ENCODE results near the gene TCAIM. TPM values are rescaled to one million over a fixed set of nuclear protein-coding genes. Genes with fewer than 3 reads are reported as not detected.
"Not testable (repeated sequence)": the region's sequence is repeated elsewhere in the genome, so short reads cannot be mapped to it uniquely, and the experiment has no call there.

Gene TCAIM
- total RNA-seq, 1 experiment from 2014 or later: 22.4 TPM

DNA sequence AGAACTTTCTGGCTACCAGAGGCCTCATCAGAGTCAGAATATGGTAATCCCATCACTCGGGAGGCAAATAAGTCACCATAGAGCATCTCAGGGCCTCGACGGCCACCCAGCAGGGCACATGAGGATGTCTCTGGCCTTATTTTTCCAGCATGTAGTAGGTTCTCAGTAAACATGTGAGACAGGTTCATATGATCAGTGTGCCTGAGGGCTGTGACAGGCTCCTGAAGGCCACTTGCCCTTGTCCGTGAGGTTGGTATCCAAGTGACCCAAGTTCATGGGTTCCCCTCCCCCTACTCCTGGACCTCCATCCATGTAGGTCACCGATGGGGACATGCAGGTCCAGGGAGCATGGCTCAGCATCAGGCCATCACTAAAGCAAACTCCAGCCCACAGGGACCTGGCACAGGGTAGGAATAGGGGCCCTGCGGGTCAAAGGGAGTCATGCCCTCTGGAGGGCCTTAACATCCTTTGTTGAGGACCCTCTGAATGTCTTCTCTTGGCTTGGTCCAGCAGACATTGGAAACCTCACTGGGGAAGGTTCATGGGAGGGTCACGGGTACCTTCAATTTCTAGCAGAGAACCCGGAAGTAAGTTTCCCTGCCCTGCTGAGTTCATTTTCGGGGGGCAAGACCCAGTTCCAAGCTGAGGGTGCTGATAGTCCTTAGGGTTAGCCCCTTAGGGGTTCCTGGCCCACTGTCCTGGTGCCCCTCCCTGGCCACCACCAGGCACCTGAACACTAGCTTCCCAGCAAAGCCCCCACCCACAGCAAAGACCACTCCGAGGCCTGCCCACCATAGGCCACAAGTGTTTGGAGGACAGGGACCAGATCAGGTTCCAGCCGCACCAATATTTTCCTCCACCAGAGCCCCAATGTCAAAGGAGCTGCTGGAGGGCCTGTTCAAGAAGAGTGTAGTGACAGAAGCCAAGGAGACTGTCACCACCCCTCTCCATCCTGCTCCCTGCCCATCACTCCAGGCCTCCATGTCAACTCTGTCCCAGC, 77.8 kb downstream of the TCAIM start:
- DNase-seq: no peak
- H3K27me3 ChIP-seq (ENCODE audit: control insufficient read depth, insufficient read depth, low read length): no peaks in the 10 kb centered on the region
- no peaks in the 10 kb centered on the region for H3K36me3 ChIP-seq (replicated peaks; ENCODE audit: control insufficient read depth, insufficient read depth, low read length)

DNA sequence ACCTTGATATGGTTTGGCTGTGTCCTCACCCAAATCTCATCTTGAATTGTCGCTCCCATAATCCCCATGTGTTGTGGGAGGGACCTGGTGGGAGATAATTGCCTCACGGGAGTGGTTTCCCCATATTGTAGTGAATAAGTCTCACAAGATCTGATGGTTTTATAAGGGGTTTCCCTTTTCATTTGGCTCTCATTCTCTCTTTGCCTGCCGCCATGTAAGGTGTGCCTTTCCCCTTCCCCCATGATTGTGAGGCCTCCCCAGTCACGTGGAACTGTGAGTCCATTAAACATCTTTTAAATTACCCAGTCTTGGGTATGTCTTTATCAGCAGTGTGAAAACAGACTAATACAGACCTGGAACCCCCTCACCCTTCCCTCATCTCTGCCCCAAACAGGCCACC, 79.6 kb downstream of the TCAIM start:
- not testable (repeated sequence) for H3K36me3 ChIP-seq (replicated peaks; ENCODE audit: control insufficient read depth, insufficient read depth, low read length); H3K4me3 ChIP-seq (ENCODE audit: insufficient read depth, low read depth, low read length); H3K27me3 ChIP-seq (ENCODE audit: control insufficient read depth, insufficient read depth, low read length); DNase-seq

More for the DNA sequence above, 77.8 kb downstream of the TCAIM start:
- no peak overlapping the region for H3K4me3 ChIP-seq (ENCODE audit: insufficient read depth, low read depth, low read length)

DNA sequence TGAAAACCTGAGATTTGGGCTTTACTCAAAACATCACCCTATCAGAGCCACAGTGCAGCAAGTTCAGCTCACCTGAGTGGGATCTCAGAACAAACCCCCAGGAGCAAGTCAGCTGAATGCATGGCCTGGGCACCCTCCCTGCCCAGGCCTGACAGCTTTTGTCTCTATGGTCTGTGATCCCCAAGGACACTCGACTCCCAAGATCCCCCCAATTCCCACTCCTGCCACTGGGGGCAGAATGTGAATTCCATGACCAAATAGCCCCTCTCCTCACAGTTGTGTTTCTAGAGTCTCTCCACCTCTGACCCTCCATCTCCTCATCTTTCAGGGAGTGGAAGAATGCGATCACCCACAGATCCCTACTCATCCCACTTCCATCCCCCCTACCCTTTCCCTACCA, 80.0 kb downstream of the TCAIM start:
- no peaks in the 10 kb centered on the region for H3K27me3 ChIP-seq (ENCODE audit: control insufficient read depth, insufficient read depth, low read length)
- DNase-seq: peak; percentile 83
- H3K4me3 ChIP-seq (ENCODE audit: insufficient read depth, low read depth, low read length): no peak overlapping the region
- no peaks in the 10 kb centered on the region for H3K36me3 ChIP-seq (replicated peaks; ENCODE audit: control insufficient read depth, insufficient read depth, low read length)

DNA sequence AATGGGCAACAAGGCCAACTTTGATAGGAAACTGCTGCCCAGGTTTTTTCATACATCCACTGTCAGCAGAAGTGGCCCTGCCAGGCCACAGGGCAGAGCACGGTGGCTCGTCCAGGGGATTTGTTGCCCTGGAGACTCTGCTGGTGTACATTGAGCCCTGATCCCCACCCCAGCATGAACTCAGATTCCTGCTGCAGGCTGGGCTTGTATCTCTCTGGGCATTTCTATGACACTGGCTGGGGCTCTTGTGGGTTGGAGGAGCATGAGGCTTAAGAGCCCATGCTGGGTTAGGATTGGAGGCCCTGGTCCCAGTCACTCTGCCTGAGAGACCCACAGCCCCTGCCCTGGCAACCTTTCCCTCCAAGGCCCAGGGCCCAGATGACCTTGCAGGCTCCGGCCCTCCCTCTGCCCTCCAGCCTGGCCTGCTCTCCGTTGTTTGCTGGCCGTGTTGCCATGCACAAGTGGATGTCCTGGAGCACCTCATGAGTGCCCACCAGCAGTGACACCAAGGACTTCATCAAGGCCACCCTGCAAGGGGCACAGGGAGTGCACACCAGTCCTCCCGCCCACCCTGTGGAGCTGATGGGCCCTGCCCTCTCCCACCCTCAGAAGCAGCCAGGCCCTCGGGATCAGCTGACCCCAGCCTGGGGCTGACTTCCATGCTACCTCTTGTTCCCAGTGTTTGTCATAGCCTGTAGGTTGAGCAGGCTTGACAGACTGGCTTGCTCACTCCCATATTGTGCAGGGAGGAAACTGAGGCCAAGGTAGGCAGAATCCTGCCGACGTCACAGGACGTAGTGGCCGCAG, 80.8 kb downstream of the TCAIM start:
- no peak for DNase-seq

DNA sequence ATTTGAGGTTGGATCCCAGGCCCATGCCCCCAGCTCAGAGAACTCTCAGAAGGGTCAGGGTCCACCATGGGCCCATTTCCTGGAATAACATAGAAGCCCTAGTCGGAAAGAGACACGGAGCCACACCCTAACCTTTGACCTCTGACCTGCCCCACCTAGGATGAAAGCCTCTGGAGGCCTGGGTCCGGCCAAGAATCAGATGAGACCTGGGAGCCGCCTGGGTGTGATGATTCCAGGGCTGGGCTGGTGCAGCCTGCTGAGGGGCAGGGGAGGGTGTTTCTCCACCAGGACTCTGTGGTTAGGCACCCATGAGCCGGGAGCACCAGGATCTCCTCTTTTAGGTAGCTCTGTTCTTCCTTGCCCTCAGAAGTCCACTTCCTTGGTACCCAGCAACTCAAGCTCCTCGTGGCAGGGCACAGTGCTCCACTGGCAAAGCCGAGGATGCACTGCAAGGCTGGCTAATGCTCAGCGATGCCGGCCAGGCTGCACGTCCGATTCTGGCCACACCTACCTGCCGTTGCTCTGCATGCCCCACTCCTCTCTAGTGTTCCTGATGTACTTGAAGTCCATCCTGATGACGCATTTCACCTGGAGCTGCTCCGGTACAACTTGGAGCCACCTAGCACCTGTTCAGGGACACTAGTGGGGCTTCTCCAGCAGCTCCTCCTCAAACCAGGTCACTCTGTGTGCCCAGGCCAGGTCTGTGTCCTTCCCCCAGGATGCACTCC, 81.5 kb downstream of the TCAIM start:
- DNase-seq: no peak
- H3K36me3 ChIP-seq (replicated peaks; ENCODE audit: control insufficient read depth, insufficient read depth, low read length): no peaks in the 10 kb centered on the region
- no peaks in the 10 kb centered on the region for H3K27me3 ChIP-seq (ENCODE audit: control insufficient read depth, insufficient read depth, low read length)
- H3K4me3 ChIP-seq (ENCODE audit: insufficient read depth, low read depth, low read length): no peak overlapping the region

More for the DNA sequence above, 80.8 kb downstream of the TCAIM start:
- Histone ChIP-seq H3K4me3 (ENCODE audit: insufficient read depth, low read depth, low read length) (no peak overlapping the region), H3K27me3 (ENCODE audit: control insufficient read depth, insufficient read depth, low read length) (no peaks in the 10 kb centered on the region), H3K36me3 (replicated peaks; ENCODE audit: control insufficient read depth, insufficient read depth, low read length) (no peaks in the 10 kb centered on the region)

DNA sequence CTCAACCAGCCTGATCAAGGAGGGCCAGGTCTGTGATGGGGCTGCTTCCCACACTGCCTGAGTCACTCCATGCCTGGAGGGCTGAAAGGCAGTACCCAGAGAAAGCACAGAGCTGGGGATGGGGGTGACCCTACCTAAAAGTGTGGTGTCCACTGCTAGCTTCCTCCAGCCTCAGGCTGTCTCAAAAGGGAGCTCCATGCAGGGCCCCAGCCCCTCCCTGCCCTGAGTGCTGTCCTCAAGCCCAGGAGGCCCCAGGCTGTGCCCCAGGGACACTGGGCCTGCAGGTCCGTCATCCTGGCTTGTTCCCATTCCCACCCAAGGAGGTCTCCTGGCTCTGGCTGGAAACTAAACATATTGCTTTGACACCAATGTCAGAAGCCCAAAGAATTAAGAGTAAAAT, 82.1 kb downstream of the TCAIM start:
- Histone ChIP-seq H3K4me3 (ENCODE audit: insufficient read depth, low read depth, low read length) (no peak overlapping the region), H3K27me3 (ENCODE audit: control insufficient read depth, insufficient read depth, low read length) (no peaks in the 10 kb centered on the region), H3K36me3 (replicated peaks; ENCODE audit: control insufficient read depth, insufficient read depth, low read length) (no peaks in the 10 kb centered on the region)
- DNase-seq: no peak

DNA sequence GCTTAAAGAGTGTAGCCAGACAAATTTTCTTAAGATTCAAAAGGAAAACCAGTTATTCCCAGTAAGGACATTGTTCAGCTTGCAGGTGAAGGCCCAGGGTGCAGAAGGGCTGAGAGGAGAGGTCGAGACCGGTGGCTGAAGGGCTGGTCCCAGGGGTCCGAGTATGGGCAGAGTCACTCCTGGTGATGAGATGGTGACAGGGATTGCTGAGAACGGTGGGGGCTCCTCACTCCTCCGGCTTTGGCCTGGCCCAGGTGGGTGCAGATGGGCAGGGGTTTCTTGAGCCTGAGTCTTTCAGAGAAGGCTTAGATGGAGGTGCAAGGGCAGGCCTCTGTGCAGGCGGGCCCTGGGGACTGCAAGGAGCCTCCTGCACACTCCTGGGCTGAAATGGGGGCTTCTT, 82.7 kb downstream of the TCAIM start:
- no peak for DNase-seq
- Histone ChIP-seq H3K27me3 (ENCODE audit: control insufficient read depth, insufficient read depth, low read length) (no peaks in the 10 kb centered on the region), H3K36me3 (replicated peaks; ENCODE audit: control insufficient read depth, insufficient read depth, low read length) (no peaks in the 10 kb centered on the region), H3K4me3 (ENCODE audit: insufficient read depth, low read depth, low read length) (no peak overlapping the region)

DNA sequence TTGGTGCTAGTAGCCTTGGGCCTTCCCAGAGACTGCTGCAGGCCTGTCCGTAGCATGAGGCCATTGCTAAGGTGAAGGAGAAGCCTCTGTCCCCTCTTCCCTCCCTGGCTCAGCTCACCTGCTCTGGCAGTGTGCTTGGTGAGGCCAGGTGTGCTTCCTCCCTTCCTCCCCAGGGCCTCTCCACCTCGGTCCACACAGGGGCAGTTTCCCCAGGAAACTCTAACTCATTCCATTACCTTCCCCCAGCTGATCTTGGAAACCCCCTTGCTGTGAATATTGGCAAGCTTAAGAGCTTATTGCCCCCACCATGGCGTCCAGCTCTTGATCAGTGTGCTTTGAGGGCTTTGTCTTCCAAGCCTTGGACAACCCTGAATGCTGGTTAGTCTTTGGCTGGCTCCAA, 86.2 kb downstream of the TCAIM start:
- H3K4me3 ChIP-seq (ENCODE audit: insufficient read depth, low read depth, low read length): no peak overlapping the region
- no peak for DNase-seq

DNA sequence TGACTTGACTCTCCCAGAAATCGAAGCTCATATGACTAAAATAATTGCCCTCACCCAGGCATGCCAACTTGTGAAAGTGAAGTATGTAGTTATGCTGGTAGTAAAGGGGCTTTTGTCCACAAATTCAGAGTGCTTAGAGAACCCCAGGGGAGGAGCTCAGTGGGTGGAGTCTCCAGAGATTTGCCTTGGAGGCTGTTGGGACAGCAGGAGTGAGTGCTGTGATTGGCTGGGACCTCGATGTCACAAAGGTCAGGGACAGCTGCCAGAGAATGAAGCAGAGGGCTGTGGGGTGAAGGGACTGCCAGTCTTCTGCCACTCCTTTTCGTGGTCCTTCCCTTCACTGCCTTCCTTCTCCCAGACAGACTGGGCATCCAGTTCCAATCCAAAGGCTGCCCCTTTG, 89.1 kb downstream of the TCAIM start:
- no peak overlapping the region for H3K4me3 ChIP-seq (ENCODE audit: insufficient read depth, low read depth, low read length)
- H3K27me3 ChIP-seq (ENCODE audit: control insufficient read depth, insufficient read depth, low read length): no peaks in the 10 kb centered on the region
- DNase-seq: peak; percentile 67
- H3K36me3 ChIP-seq (replicated peaks; ENCODE audit: control insufficient read depth, insufficient read depth, low read length): no peaks in the 10 kb centered on the region

More for the DNA sequence above, 86.2 kb downstream of the TCAIM start:
- Histone ChIP-seq H3K27me3 (ENCODE audit: control insufficient read depth, insufficient read depth, low read length) (no peaks in the 10 kb centered on the region), H3K36me3 (replicated peaks; ENCODE audit: control insufficient read depth, insufficient read depth, low read length) (no peaks in the 10 kb centered on the region)

DNA sequence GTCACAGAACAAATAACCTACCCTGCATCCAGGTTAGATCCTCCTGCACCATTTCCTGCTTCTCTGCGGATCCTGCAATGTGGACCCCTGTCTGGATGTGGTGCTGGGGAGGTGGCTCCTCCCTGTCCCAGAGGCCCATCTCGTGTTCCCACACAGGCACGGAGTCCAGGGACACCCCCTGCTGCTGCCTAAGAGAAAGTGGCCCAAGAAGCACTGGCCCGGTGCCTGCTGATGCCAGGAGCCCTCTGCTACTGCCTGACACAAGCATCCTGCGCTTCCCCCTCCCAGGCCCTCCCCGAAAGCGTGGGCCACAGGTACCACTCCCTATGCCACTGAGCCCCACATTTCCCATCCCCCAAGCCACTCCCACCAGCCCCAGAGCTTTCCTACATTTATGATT, 90.3 kb downstream of the TCAIM start:
- no peak overlapping the region for H3K4me3 ChIP-seq (ENCODE audit: insufficient read depth, low read depth, low read length)
- H3K36me3 ChIP-seq (replicated peaks; ENCODE audit: control insufficient read depth, insufficient read depth, low read length): no peaks in the 10 kb centered on the region
- no peaks in the 10 kb centered on the region for H3K27me3 ChIP-seq (ENCODE audit: control insufficient read depth, insufficient read depth, low read length)
- no peak for DNase-seq

DNA sequence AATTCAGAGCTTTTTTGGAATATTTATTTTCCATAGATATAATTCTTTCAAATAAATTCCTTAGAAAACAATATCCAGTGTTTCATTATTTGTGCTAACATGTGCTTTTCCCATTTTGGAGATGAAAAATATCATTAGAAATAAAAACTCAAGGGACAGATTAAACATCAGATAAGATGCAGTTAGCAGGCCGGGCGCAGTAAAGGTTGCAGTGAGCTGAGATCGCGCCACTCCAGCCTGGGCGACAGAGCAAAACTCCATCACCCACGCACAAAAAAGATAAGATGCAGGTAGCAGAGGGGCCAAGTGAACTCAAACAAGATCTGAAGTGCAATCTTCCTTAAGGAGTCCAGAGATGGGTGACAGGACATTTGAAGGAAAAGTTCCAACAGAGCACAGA, 90.9 kb downstream of the TCAIM start:
- Histone ChIP-seq H3K4me3 (ENCODE audit: insufficient read depth, low read depth, low read length) (no peak overlapping the region), H3K27me3 (ENCODE audit: control insufficient read depth, insufficient read depth, low read length) (no peaks in the 10 kb centered on the region), H3K36me3 (replicated peaks; ENCODE audit: control insufficient read depth, insufficient read depth, low read length) (no peaks in the 10 kb centered on the region)
- no peak for DNase-seq

DNA sequence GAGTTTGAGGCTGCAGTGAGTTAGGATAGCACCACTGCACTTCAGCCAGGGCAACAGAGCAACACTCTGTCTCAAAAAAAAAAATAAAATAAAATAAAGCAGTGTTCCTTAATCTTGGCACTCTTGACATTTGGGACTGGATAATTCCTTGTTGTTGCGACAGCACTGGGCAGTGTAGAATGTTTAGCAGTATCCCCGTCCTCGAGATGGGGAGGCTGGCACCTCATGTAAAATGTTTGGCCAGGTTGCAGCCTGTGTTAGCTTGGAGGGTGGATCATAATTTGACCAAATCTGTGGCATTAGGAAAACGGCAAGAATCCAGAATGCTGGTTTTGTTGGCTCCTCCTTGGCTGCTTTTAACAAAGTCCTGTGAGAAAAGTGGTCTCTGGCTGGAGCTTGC, 91.9 kb downstream of the TCAIM start:
- H3K36me3 ChIP-seq (replicated peaks; ENCODE audit: control insufficient read depth, insufficient read depth, low read length): no peaks in the 10 kb centered on the region
- no peak for DNase-seq
- no peak overlapping the region for H3K4me3 ChIP-seq (ENCODE audit: insufficient read depth, low read depth, low read length)
- H3K27me3 ChIP-seq (ENCODE audit: control insufficient read depth, insufficient read depth, low read length): no peaks in the 10 kb centered on the region

DNA sequence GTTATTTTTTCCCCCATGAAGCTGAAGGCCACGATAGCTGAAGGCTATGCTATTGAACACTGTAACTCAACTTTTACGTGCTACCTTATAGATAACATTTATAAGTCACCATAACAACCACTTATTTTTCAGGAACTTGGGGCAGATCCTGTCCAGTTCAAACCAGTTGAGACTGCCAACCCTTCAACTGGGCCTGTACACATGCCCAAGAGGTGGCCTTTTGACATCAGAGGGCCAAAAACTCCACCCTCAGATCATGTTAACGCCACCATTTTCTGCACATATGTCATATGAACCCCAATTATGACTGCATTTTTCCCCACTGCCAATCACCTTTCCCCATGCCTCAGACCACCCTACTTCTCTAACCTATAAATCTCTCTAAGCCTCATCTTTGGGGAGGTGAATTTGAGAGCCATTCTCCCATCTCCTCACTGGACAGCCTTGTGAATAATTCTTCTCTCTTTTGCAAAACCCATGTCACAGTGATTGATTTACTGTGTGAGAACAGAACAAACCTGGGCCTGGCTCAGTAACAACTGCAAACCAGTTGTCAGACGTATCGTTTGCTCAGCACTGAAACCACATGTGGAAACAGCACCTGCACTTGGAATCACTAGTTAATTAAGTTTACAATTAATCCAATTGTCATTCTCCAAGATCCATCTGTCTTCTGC, 96.4 kb downstream of the TCAIM start:
- H3K27me3 ChIP-seq (ENCODE audit: control insufficient read depth, insufficient read depth, low read length): no peaks in the 10 kb centered on the region
- no peak overlapping the region for H3K4me3 ChIP-seq (ENCODE audit: insufficient read depth, low read depth, low read length)
- no peaks in the 10 kb centered on the region; the same call in 1 of the 2 replicates for H3K36me3 ChIP-seq (replicated peaks; ENCODE audit: control insufficient read depth, insufficient read depth, low read length)
- DNase-seq: no peak

DNA sequence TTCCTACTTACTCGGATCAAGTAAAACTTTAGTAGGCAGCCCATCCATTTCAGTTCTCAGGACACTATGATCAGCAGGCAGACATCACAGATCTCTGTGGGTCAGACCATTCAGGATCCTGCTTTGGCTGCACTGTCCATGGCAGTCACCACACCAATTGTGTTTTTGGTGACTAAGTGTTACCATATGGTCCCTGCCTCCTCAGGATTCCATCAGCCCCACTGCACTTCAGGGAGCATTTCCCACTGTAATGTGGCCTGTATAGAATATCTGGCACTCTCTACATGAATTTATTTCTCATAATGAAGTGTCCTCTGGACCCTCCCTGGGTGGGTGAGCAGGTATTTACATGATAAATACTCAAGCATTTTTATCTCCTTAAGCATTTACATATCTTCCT, 97.6 kb downstream of the TCAIM start:
- Histone ChIP-seq H3K4me3 (ENCODE audit: insufficient read depth, low read depth, low read length) (no peak overlapping the region), H3K36me3 (replicated peaks; ENCODE audit: control insufficient read depth, insufficient read depth, low read length) (no peaks in the 10 kb centered on the region; the same call in 1 of the 2 replicates), H3K27me3 (ENCODE audit: control insufficient read depth, insufficient read depth, low read length) (no peaks in the 10 kb centered on the region)
- DNase-seq: no peak

Data from H7 (cell line).